HepG2 (cell line): ENCODE measurements around the gene FKBP8. TPM values are rescaled to one million over a fixed set of nuclear protein-coding genes. Genes with fewer than 3 reads are reported as not detected.

Source experiments
- HMGA1 ChIP-seq: sonication (generic); formaldehyde crosslinking; conservative IDR thresholded peaks from 2 replicates; pipeline ENCODE4 v1.4.0; 2020; ENCODE audit warnings: missing genetic modification reagents
- MNT ChIP-seq: fragments of 450-650 bp; IDR thresholded peaks from 2 replicates; pipeline ENCODE4 v1.6.1; 2016
- ZNF329 ChIP-seq: sonication (generic); formaldehyde crosslinking; IDR thresholded peaks from 2 replicates; pipeline ENCODE4 v1.9.0; 2021; ENCODE audit warnings: low read depth, mild to moderate bottlenecking, missing genetic modification reagents
- ZNF335 ChIP-seq: sonication (generic); formaldehyde crosslinking; IDR thresholded peaks from 2 replicates; pipeline ENCODE4 v1.4.0; 2020; ENCODE audit warnings: missing genetic modification reagents
- polyA plus RNA-seq, 8 experiments: library from polyadenylated mRNA; depleted of rRNA in 3 of 8; stranded (reverse) in 7 of 8; unstranded in 1 of 8; fragments of >200 nt; fragmentation: Illumina TruSeq in 4 of 8; extraction: Trizol in 4 of 8; gene quantifications; 2 replicates each; pipeline versions ENCODE4 v1.2.1 to v1.2.3, GENCODE V29; 2011 to 2016; ENCODE audit warnings: low read depth in 4 of 8, missing spikeins in 1 of 8, mixed read lengths in 1 of 8; ENCODE audit not compliant: insufficient read depth in 1 of 8
- total RNA-seq, 5 experiments: library from RNA; depleted of rRNA; stranded (reverse); fragments of >200 nt; fragmentation: Illumina TruSeq; extraction: Trizol; gene quantifications; 2 replicates each; pipeline ENCODE4 v1.2.3, GENCODE V29; 2016; ENCODE audit warnings: low read depth in 1 of 5
- TF ChIP-seq, protein P1 (sequence below): sonication (generic); formaldehyde crosslinking; IDR thresholded peaks from 2 replicates; pipeline ENCODE4 v1.5.1; 2020; ENCODE audit warnings: missing genetic modification reagents, mild to moderate bottlenecking, borderline replicate concordance
- TF ChIP-seq, protein P2 (sequence below): sonication (generic); formaldehyde crosslinking; IDR thresholded peaks from 2 replicates; pipeline ENCODE4 v1.4.0; 2020; ENCODE audit warnings: mild to moderate bottlenecking, missing genetic modification reagents

The FKBP8 gene
- total and polyA plus RNA-seq, 2 of the 13 experiments (the other 11 are each of a cell fraction or from before 2014, with no cell fraction given): 81.7 to 93.9 TPM

DNA sequence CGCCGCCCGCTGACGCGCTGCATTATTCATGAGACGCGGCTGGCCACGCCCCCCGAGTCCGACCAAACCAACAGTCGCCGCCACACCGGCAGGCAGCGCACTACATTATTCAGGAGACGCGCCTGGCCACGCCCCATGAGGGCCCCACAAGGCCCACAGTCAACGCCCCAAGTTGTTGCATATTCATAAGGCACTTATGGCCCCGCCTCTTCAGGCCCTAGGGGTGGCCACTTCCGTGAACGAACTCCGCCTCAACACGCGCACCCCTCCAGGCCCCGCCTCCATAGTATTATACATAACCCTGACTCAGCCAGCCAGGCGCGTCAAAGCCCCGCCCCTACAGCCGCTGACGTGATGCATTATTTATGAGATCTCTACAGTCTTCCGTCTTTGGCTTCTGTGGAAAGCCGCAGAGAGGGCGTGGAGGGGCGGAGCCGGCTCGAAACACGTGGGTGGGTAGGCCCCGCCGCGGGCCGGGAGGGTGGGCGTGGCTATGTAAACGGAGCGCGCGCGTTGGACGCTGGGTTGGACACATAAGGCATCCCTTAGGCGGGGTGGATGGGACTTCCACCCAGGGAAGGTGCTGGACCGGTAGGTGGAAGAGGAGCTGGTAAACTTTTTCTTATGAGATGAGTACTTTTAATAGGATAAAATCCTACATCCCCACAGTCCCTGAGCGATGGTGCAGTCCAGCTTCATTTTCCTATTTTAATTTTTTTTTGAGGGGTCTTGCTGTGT, 21.1 kb downstream of the FKBP8 start (continued):
- TF ChIP-seq, protein P1, sequence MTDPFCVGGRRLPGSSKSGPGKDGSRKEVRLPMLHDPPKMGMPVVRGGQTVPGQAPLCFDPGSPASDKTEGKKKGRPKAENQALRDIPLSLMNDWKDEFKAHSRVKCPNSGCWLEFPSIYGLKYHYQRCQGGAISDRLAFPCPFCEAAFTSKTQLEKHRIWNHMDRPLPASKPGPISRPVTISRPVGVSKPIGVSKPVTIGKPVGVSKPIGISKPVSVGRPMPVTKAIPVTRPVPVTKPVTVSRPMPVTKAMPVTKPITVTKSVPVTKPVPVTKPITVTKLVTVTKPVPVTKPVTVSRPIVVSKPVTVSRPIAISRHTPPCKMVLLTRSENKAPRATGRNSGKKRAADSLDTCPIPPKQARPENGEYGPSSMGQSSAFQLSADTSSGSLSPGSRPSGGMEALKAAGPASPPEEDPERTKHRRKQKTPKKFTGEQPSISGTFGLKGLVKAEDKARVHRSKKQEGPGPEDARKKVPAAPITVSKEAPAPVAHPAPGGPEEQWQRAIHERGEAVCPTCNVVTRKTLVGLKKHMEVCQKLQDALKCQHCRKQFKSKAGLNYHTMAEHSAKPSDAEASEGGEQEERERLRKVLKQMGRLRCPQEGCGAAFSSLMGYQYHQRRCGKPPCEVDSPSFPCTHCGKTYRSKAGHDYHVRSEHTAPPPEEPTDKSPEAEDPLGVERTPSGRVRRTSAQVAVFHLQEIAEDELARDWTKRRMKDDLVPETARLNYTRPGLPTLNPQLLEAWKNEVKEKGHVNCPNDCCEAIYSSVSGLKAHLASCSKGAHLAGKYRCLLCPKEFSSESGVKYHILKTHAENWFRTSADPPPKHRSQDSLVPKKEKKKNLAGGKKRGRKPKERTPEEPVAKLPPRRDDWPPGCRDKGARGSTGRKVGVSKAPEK: no peak
- TF ChIP-seq, protein P2, sequence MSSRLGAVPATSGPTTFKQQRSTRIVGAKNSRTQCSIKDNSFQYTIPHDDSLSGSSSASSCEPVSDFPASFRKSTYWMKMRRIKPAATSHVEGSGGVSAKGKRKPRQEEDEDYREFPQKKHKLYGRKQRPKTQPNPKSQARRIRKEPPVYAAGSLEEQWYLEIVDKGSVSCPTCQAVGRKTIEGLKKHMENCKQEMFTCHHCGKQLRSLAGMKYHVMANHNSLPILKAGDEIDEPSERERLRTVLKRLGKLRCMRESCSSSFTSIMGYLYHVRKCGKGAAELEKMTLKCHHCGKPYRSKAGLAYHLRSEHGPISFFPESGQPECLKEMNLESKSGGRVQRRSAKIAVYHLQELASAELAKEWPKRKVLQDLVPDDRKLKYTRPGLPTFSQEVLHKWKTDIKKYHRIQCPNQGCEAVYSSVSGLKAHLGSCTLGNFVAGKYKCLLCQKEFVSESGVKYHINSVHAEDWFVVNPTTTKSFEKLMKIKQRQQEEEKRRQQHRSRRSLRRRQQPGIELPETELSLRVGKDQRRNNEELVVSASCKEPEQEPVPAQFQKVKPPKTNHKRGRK (CRISPR knock-in tag): no peak
- TF ChIP-seq ZNF335 (CRISPR knock-in tag) (no peak), HMGA1 (CRISPR knock-in tag) (no peak), MNT (peak; percentile 74), ZNF329 (CRISPR knock-in tag) (no peak)
